GM18873 (cell line): Measurements from ENCODE around the gene LMNTD2.
A peak's percentile ranks its signal among the peaks of the same experiment; 100 is the strongest.

ENCODE experiments used
- ATAC-seq: cut with Tn5 transposase; IDR thresholded peaks from one replicate; pipeline ENCODE4 v1.9.1; 2021; ENCODE audit warnings: mild to moderate bottlenecking, moderate library complexity, moderate number of reproducible peaks; ENCODE audit not compliant: unreplicated experiment, low FRiP score

Gene LMNTD2

DNA sequence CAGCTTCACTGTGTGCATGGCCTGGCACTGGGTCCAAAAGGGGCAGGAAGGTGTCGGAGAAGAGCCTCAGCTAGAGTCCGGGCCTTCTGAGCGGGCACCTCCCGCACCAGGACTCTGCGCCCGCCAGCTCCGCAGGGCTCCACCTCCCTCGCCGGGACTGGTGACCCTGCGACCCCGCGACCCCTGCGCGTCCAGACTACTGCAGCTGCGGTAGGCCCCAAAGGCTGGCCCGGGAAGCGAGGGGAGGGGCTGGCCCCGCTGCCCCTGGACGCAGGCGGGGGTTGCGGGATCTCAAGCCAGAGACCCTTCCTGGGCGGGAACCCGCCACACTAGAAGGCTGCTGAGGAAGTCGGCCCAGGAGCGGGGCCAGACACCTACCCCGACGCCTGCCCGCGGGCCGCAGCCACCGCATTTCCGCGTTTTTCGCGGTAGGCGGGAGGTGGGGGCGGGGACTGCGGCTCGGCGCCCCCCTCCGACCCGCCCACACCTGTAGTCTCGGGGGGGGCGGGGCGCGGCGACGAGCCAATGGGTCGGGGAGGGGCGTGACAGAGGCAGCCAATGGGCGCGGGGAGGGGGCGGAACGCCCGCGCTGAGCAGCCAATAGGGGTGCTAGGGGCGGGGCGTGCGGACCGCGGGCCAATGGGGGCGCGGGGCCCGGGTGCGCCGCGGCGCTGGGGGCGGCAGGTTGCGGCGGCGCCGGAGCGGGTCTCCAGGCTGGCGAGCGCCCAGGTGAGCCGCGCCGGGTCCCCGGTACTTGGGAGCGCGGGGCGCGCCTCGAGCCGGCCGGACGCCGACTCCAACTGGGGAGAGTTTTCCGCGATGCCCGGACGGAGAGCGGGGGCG is at the start of gene LMNTD2, which contains the start of gene RASSF7:
Gene LMNTD2 (minus strand): TSS at position 434 of the 843 bp plus-strand sequence. CDS start 22 bp downstream, at position 412.
Gene RASSF7 (plus strand): TSS at position 666 of the 843 bp plus-strand sequence. CDS start 799 bp downstream, outside the sequence.
- peak; percentile 43 for ATAC-seq

DNA sequence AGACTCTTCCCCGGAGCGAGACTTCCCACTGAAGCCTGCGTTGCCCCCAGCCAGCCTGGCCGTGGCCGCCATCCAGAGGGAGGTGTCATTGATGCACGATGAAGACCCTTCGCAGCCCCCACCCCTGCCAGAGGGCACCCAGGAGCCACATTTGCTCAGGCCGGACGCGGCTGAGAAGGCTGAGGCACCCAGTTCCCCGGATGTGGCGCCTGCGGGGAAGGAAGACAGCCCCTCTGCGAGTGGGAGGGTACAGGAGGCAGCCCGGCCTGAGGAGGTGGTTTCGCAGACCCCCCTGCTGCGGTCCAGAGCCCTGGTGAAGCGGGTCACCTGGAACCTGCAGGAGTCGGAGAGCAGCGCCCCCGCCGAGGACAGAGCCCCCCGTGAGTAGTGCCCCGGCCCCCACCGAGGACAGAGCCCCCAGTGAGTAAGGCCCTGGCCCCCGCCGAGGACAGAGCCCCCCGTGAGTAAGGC is 48.8 kb upstream of the LMNTD2 start:
- no peak for ATAC-seq

GRCh38 chr11:608791-609251 is 48.3 kb upstream of the LMNTD2 start:
- ATAC-seq = no peak

- ATAC-seq = no peak
These were observed 47.6 kb upstream of the LMNTD2 start for GRCh38 chr11:607971-608659.

GRCh38 chr11:607020-607780 is 46.7 kb upstream of the LMNTD2 start:
- no peak for ATAC-seq

GRCh38 chr11:606245-606644 is 45.7 kb upstream of the LMNTD2 start:
- ATAC-seq = no peak

DNA sequence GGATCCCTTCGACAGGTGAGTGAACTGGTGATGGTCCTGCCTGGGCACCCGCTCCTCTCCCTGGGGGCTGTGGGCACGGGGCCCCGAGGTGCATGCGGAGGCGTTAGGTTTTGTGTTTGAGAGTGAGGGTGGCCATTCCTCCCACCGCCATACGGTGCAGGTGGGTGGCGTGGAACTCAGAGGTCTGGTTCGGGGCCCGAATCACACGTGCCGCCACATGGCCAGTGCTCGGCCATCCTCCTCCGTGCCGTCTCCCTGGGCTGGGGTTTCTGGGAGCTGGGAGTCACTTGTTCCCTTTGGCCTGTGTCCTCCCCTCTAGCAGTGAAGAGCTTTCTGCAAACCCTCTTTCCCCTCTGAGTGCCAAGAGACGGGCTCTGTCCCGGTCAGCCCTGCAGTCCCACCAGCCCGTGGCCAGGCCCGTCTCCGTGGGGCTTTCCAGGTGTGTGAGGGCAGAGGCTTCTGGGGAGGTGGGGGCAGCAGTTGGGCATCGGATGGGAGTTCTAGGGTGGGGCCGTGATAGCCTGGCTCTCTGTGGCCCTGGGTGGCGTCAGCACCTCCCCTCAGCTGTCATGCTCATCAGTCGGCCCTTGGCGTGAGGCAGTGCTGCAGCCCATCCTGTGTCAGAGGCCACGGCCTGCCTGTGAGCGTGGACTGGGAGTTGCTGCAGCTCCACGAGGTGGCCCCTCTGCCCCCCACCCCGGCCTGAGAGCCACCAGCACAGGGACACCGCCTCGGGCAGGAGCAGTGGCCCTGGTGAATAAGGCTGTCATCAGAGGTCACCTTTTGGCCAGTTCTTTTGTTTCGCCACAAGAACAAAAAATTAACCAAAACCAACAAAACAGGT is 45.0 kb upstream of the LMNTD2 start:
- ATAC-seq = no peak

GRCh38 chr11:603154-603553 is 42.6 kb upstream of the LMNTD2 start:
- ATAC-seq = no peak

DNA sequence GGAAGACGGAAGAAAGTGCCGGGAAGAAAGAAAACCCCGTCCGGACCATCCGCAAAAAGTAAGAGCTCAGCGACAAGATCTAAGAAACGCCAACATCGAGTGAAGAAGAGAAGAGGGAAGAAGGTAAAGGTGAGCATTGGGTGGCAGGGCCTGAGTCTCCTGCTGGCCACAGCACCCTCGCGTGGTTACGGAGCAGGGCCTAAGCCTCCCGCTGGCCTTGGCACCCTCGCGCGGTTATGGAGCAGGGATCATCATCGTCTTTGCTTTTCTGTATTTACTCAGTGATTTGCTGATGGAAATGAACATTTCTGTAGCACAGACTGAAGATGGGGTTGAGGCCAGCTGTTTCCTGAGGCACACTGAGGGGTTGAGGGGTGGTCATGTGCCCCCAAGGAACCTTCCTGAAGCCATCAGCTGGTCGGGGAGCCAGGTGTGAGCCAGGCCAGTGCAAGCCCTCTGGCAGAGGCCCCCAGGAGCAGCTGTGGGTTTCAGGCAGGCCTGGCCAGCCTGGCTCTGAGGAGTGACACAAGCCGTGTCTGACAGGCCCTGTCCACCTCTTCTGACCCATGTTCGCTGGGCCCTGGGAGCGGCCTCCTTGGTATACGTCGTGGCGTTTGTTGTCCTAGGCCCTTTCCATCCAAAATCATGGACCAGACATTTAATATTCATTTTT is 41.2 kb upstream of the LMNTD2 start:
- no peak for ATAC-seq

DNA sequence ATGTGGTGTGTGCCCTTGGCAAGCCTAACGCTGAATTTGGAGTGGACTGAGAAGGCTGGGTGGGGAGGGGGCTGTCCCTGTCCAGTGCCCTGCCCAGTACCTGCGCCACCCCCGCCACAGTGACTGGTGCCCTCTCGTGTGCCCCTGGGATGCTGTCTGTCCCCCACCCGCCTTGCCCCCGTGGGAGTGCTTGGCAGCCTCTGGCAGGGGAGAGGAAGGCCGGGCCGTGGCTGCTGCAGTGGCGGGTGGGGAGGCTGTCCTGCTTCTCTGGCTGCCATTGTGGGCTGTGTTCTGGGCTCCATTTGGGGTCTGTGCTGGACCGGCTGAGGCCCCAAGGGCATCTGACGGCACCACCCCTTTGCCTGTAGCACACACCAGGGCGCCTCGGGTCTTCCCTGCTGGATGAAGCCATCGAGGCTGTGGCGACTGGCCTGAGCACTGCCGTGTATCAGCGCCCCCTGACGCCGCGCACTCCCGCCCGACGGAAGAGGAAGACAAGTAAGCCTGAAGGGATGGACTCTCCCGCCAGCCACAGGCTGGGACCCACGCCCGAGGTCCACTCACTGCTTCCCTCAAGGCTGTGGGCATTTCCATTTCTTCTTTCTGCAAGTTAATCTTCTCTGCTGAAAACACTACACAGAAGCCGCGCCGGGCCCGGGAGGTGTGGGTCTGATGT is 37.6 kb upstream of the LMNTD2 start:
- ATAC-seq = no peak

GRCh38 chr11:597166-597725 is 36.7 kb upstream of the LMNTD2 start:
- ATAC-seq = no peak

DNA sequence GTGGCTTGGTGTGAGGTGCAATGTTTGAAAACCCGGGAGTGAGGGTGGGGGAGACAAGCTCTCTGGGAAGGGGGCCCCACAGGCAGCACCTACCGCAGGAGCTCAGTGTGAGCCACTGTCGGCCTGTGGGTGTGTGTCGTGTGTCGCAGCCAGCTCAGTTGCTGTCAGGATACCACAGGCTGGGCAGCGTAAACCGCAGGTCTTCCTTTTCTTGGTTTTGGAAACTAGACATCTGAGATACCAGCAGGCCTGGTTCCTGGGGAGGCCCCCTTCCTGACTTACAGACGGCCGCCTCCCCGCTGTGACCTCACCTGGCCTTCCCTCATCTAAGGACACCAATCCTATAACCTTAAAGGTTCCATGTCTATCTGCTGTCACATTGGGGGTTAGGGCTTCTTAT is 35.8 kb upstream of the LMNTD2 start:
- no peak for ATAC-seq

DNA sequence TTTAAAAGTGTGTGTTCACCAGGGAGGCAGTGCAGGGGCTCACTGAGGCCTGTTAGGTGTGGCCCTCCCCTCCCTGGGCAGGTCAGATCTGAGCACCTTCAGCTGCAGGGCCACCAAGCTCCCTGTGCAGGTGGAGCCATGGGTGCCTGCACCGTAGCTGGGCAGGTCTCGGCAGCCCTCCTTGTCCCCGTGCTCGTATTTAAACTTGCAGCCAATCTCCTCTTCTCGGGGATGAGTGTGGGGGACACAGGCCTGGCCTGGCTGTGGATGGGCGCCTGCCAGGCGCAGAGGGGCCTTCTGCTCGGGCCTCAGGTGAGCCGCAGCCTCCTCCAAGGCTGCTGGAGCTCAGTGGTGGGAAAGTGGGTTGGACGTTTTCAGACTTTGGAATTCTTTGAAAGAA is 34.9 kb upstream of the LMNTD2 start:
- no peak for ATAC-seq

DNA sequence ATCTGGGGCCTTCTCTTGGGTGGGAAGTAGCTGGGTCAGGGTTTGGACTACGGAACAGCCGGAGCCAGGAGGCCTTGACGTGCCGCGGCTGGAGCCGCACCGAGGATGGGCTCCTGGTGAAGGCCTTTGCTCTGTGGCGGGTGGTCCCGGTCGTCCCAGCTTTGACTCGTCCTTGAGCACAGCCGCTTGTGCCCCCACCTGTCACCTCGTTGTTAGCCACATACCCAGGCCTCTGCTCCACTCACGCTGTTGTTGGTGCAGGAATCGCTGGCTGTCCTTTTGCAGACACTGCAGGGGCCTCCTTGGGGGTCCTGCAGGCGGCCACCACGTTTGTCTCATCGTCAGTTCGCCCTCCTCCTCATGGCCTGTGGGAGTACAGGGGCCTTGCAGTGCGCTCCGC is 32.8 kb upstream of the LMNTD2 start:
- ATAC-seq = no peak

DNA sequence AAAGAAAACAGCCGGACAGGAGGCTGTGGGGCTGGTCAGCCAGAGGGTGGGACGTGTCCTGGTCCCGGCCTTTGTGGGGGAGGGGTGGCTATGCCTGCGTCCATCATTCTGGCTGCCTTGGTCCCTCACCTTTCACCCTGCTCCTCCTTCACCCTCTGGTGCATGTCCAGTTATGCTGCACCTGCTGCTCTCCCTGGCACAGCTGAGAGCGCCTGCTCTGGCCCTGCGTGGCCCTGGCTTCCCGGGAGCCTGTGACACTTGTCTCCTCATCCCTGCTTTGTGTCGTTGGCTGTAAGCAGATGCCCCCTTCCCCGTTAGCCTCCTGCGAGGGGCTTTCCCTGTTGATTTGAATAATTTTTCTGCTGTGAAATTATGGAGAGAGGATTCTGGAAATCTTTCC is 32.4 kb upstream of the LMNTD2 start:
- no peak for ATAC-seq

DNA sequence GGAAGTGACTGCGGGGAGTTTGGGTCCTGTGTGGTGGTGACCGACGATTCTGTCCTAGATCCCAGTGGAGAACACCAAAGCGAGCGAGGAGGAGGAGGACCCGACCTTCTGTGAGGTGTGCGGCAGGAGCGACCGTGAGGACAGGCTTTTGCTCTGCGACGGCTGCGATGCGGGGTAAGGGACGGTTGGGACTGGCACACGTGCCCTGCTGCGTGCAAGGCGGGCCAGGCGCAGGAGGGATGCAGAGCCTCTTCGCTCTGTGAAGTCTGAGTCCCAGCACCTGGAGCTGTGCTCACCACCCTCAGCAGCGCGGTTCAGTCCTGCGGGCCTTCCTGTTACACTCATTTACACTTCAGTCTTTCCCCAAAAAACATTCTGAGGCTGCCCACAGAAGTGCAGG is 32.0 kb upstream of the LMNTD2 start:
- no peak for ATAC-seq

DNA sequence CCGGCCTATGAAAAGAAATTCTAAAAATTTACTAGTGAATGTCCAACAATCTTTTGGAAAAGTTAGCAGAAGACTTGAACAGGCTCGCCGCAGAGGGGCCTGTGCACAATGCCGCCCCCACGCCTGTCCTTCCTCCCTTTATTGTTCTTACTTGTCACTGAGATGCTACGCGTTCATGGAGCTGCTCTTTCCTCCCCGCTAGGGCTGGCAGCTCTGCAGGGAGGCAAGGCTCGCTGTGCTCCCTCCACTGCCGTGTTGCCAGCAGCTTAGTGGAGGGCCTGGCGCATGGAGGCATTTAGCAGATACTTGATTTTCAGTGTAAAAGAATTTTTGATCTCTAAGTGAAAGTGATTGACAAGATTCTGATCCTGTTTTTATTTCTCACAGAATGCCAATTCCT is 30.5 kb upstream of the LMNTD2 start:
- no peak for ATAC-seq

- no peak for ATAC-seq
These were observed 29.3 kb upstream of the LMNTD2 start for GRCh38 chr11:589798-590197.
